Testis (tissue), 3 donors: Measurements from ENCODE around the gene CCSER2. TPM values are rescaled to one million over a fixed set of nuclear protein-coding genes. Genes with fewer than 3 reads are reported as not detected.

ENCODE experiments used
- DNase-seq: peaks from one replicate; pipeline ENCODE4 v3.0.0-alpha.2; 2019
- H3K27ac ChIP-seq, 2 donors: fragments of 200-600 bp; sonication (generic); one replicate each; pipeline ENCODE4 v1.5.1; 2019
- H3K27me3 ChIP-seq: fragments of 200-600 bp; sonication (generic); one replicate; pipeline ENCODE4 v1.5.1; 2019
- H3K36me3 ChIP-seq: fragments of 200-600 bp; sonication (generic); one replicate; pipeline ENCODE4 v1.5.1; 2017; ENCODE audit warnings: low read depth; ENCODE audit errors: missing control alignments
- H3K4me1 ChIP-seq: fragments of 200-600 bp; sonication (generic); one replicate; pipeline ENCODE4 v1.5.1; 2019
- H3K4me3 ChIP-seq, 2 donors: fragments of 200-600 bp; sonication (generic); one replicate each; pipeline ENCODE4 v1.5.1; 2017 to 2019
- H3K9me3 ChIP-seq: fragments of 200-600 bp; sonication (generic); one replicate; pipeline ENCODE4 v1.5.1; 2017
- POLR2A ChIP-seq: fragments of 450-650 bp; IDR thresholded peaks from one replicate; pipeline ENCODE4 v1.6.1; 2017; ENCODE audit warnings: antibody characterized with exemption, mild to moderate bottlenecking, moderate library complexity
- WGBS, 2 donors: methylation state at CpG; one replicate each; pipeline ENCODE4 v1.1.5; 2018; 5-methylcytosine and 5-hydroxymethylcytosine counted together
- intact Hi-C: fragments of 100-400 bp; cut with DNase I; formaldehyde crosslinking; loops from one replicate; pipeline ENCODE4 v1.15.1; 2023; ENCODE audit warnings: low total_unique reads
- polyA plus RNA-seq: library from polyadenylated mRNA; stranded (reverse); fragments of 350-450 nt; fragmentation: Illumina TruSeq; extraction: RNeasy Lipid Tissue Mini Kit (QIAGEN cat#74804); gene quantifications from one replicate; pipeline ENCODE4 v1.2.3, GENCODE V29; 2014; ENCODE audit warnings: low read depth, low replicate concordance; ENCODE audit not compliant: insufficient read depth
- total RNA-seq, 2 donors: library from RNA; depleted of rRNA; stranded (reverse); fragments of >200 nt; gene quantifications; one replicate each; pipeline ENCODE4 v1.2.3, GENCODE V29; 2016
- TF ChIP-seq, protein P1 (sequence below), 3 experiments: fragments of 450-650 bp in 2 of 3; fragments of 200-600 bp in 1 of 3; sonication (generic) in 1 of 3; IDR thresholded peaks; one replicate each; pipeline ENCODE4 v1.5.1; 2016 to 2019; ENCODE audit warnings: antibody characterized with exemption in 3 of 3, mild to moderate bottlenecking in 2 of 3, moderate library complexity in 1 of 3

Gene CCSER2
- total and polyA plus RNA-seq, 3 donors from 2014 or later = 65.4 to 148 (median 146) TPM

GRCh38 chr10:84306751-84307384 is 21.5 kb upstream of the CCSER2 start:
- no peaks in the 10 kb centered on the region for H3K9me3 ChIP-seq
- no peaks in the 10 kb centered on the region for H3K36me3 ChIP-seq
- H3K4me3 ChIP-seq = no peak overlapping the region
- no peaks in the 10 kb centered on the region for H3K27me3 ChIP-seq
- no peaks in the 10 kb centered on the region for H3K4me1 ChIP-seq
- DNase-seq = no peak
- TF ChIP-seq POLR2A = no peak
- TF ChIP-seq, protein P1, sequence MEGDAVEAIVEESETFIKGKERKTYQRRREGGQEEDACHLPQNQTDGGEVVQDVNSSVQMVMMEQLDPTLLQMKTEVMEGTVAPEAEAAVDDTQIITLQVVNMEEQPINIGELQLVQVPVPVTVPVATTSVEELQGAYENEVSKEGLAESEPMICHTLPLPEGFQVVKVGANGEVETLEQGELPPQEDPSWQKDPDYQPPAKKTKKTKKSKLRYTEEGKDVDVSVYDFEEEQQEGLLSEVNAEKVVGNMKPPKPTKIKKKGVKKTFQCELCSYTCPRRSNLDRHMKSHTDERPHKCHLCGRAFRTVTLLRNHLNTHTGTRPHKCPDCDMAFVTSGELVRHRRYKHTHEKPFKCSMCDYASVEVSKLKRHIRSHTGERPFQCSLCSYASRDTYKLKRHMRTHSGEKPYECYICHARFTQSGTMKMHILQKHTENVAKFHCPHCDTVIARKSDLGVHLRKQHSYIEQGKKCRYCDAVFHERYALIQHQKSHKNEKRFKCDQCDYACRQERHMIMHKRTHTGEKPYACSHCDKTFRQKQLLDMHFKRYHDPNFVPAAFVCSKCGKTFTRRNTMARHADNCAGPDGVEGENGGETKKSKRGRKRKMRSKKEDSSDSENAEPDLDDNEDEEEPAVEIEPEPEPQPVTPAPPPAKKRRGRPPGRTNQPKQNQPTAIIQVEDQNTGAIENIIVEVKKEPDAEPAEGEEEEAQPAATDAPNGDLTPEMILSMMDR (IDR thresholded peaks at IDR 0.05) = no peak
- intact Hi-C loops = no loop called here
- no peak overlapping the region for H3K27ac ChIP-seq
- 87 to 88% methylated on average over 4 of the region's 4 CpGs for WGBS, 2 donors

GRCh38 chr10:84308021-84308420 is 20.4 kb upstream of the CCSER2 start:
- no peaks in the 10 kb centered on the region for H3K9me3 ChIP-seq
- no peak overlapping the region for H3K4me3 ChIP-seq
- intact Hi-C loops = no loop called here
- no peak overlapping the region for H3K27ac ChIP-seq
- no peak for DNase-seq
- H3K4me1 ChIP-seq = no peaks in the 10 kb centered on the region
- no peaks in the 10 kb centered on the region for H3K27me3 ChIP-seq
- H3K36me3 ChIP-seq = no peaks in the 10 kb centered on the region
- WGBS, 2 donors = 46 to 48% methylated on average over 1 of the region's 1 CpG
- TF ChIP-seq, protein P1 (IDR thresholded peaks at IDR 0.05) = no peak
- TF ChIP-seq POLR2A = no peak

DNA sequence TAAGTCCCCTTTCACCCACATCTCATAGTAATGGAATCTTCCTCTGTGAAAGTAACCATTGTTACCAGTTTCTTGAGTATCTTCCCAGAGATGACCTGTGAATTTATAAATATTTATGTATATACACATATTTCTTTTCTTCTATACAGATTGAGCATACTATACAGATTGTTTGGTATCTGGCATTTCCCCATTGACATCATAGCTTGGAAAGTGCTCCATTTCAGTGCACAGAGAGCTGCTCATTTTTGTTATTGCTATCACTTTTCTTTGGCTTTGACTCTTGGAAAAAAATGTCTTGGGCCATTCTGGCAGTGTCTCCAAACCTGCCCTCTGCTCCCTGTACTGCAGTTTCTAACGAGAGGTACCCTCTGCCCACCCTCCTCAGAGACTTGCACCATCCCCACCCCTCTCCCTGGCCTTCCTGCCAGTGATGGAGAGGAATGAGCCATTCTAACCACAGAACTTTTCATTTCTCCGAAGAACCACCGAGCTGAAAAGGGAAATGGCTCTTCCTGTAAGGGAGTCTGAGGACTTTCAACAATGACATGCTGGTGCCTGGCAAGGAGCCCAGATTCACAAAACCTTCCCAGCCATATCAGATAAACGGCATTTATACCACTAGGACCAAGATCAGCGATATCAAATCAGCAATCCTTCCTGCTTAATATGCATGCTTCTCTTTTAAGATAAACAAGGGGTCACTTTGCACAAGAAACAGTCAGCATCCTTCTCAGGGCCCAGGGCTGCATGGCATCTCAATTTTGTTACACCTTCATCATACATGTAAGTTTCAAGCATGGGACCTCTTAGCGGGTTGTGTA is 19.7 kb upstream of the CCSER2 start:
- H3K4me1 ChIP-seq = no peaks in the 10 kb centered on the region
- 40 to 49% methylated on average over 6 of the region's 6 CpGs for WGBS, 2 donors
- no peak overlapping the region for H3K27ac ChIP-seq
- H3K27me3 ChIP-seq = no peaks in the 10 kb centered on the region
- H3K4me3 ChIP-seq = no peak overlapping the region
- H3K9me3 ChIP-seq = no peaks in the 10 kb centered on the region
- no peak for DNase-seq
- no peaks in the 10 kb centered on the region for H3K36me3 ChIP-seq
- TF ChIP-seq, protein P1 (IDR thresholded peaks at IDR 0.05) = no peak
- no peak for TF ChIP-seq POLR2A
- intact Hi-C loops = no loop called here

DNA sequence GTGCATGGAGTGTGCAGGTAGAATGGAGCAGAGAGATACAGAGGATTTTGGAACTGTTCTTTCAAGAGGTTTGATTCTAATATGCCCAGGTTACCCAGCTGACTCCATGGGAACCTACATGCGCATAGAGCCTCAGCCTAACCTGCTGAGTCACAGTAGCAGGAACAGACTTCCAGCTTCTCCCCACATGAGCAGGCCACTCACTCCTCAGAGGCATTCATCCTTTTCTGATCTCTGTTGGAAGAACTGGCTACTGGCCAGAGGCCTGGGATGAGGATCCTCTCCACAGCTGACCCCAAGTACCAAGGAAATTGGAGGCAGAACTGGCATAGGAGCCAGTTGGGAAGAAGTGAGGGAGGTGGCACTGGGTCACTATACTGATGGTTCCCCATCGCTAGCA is 17.9 kb upstream of the CCSER2 start:
- no peak overlapping the region for H3K4me3 ChIP-seq
- no peak for DNase-seq
- TF ChIP-seq, protein P1 (IDR thresholded peaks at IDR 0.05) = no peak
- TF ChIP-seq POLR2A = no peak
- no peaks in the 10 kb centered on the region for H3K4me1 ChIP-seq
- intact Hi-C loops = no loop called here
- no peaks in the 10 kb centered on the region for H3K9me3 ChIP-seq
- H3K27me3 ChIP-seq = no peaks in the 10 kb centered on the region
- WGBS, 2 donors = 90 to 98% methylated on average over 2 of the region's 2 CpGs
- H3K36me3 ChIP-seq = no peaks in the 10 kb centered on the region
- no peak overlapping the region for H3K27ac ChIP-seq
